CD4-positive, alpha-beta T cell treated with Interleukin-17A for 1 hour (primary cell): ENCODE measurements around the gene FRMD4B.
"Not testable (repeated sequence)": the region's sequence is repeated elsewhere in the genome, so short reads cannot be mapped to it uniquely, and the experiment has no call there.

ENCODE experiments used
- DNase-seq: peaks from one replicate; pipeline ENCODE4 v3.0.0-alpha.2; 2020

The FRMD4B gene

GRCh38 chr3:69239063-69239462, 146.8 kb downstream of the FRMD4B start:
- no peak for DNase-seq

GRCh38 chr3:69236812-69237707, 148.8 kb downstream of the FRMD4B start:
- DNase-seq = peak; percentile 5

GRCh38 chr3:69235882-69236281, 150.0 kb downstream of the FRMD4B start:
- DNase-seq = peak; percentile 52

GRCh38 chr3:69235227-69235626, 150.7 kb downstream of the FRMD4B start:
- DNase-seq = not testable (repeated sequence)

GRCh38 chr3:69232482-69232881, 153.4 kb downstream of the FRMD4B start:
- DNase-seq = no peak

- DNase-seq = no peak
These were observed 153.9 kb downstream of the FRMD4B start for GRCh38 chr3:69231929-69232440.

GRCh38 chr3:69226071-69226470, 159.8 kb downstream of the FRMD4B start:
- DNase-seq = no peak

GRCh38 chr3:69219101-69219708, 166.7 kb downstream of the FRMD4B start:
- no peak for DNase-seq

GRCh38 chr3:69218079-69218478, 167.8 kb downstream of the FRMD4B start:
- no peak for DNase-seq

- DNase-seq = no peak
These were observed 168.9 kb downstream of the FRMD4B start for GRCh38 chr3:69216981-69217380.

- no peak for DNase-seq
These were observed 171.6 kb downstream of the FRMD4B start for GRCh38 chr3:69214241-69214640.

- DNase-seq = peak; percentile 21
These were observed 173.3 kb downstream of the FRMD4B start for GRCh38 chr3:69212411-69213160.

- DNase-seq = no peak
These were observed 175.7 kb downstream of the FRMD4B start for GRCh38 chr3:69210068-69210730.

- no peak for DNase-seq
These were observed 176.5 kb downstream of the FRMD4B start for GRCh38 chr3:69209413-69209812.

- no peak for DNase-seq
These were observed 178.9 kb downstream of the FRMD4B start for GRCh38 chr3:69207031-69207430.

GRCh38 chr3:69205385-69205784, 180.5 kb downstream of the FRMD4B start:
- no peak for DNase-seq

GRCh38 chr3:69204315-69204957, 181.5 kb downstream of the FRMD4B start:
- peak; percentile 19 for DNase-seq

- DNase-seq = no peak
These were observed 182.1 kb downstream of the FRMD4B start for GRCh38 chr3:69203631-69204314.

GRCh38 chr3:69201658-69202057, 184.2 kb downstream of the FRMD4B start:
- DNase-seq = no peak

GRCh38 chr3:69200384-69201068, 185.4 kb downstream of the FRMD4B start:
- DNase-seq = peak; percentile 46

GRCh38 chr3:69199942-69200341, 185.9 kb downstream of the FRMD4B start:
- DNase-seq = peak; percentile 37
